Globus pallidus (tissue), 1 donor: ENCODE measurements around the gene BSND.

Experiments
- DNase-seq: peaks from one replicate; pipeline ENCODE4 v3.0.0-alpha.2; 2015; ENCODE audit warnings: low spot score

The BSND gene

DNA sequence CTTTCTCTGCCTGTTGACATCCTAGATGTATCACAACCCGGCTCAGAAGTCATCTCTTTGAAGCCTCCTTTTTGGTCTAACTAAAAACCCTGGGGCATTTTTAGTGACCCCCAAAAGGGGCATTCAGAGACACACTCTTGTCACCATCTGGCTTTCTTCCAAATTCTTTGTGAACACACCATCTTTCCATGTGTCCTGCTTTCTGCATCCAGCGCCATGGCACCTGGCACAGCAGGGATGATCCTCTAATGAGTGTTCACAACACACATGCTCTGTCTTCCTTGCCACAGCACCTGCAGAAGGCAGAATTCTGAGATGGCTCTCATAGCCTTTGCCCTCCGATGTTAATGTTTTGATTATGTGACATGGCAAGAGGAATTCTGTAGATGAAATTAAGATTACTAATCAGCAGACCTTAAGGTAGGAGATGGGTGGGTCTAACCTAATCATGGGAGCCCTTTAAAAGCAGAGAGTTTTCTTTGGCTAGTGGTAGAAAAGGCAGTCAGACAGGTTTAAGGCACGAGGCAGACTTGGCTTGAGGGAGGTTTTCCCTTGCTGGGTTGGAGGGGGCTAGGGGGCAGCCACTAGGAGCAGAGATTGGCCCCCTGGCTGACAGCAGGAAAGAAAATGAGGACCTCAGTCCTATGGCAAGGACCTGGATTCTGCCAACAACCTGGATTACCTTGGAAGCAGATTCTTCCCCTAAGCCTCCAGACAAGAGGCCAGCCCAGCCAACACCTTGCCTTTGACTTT lies 23.2 kb upstream of the BSND start:
- no peak for DNase-seq

DNA sequence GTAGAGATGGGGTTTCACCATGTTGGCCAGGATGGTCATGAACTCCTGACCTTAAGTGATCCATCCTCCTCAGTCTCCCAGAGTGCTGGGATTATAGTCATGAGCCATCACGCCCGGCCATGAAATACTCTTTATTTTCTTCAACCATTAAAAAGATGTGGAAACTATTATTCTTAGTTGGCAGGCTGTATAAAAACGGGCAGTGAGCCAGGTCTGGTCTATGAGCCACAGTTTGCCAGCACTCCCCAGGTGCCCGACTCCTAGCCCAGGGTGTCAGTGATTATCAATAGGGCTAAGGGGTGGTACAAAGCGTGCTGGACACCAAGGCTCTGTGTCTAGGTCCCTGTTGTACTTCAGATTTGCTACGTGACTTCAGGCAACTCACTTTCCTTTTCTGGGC lies 22.0 kb upstream of the BSND start:
- DNase-seq = no peak

DNA sequence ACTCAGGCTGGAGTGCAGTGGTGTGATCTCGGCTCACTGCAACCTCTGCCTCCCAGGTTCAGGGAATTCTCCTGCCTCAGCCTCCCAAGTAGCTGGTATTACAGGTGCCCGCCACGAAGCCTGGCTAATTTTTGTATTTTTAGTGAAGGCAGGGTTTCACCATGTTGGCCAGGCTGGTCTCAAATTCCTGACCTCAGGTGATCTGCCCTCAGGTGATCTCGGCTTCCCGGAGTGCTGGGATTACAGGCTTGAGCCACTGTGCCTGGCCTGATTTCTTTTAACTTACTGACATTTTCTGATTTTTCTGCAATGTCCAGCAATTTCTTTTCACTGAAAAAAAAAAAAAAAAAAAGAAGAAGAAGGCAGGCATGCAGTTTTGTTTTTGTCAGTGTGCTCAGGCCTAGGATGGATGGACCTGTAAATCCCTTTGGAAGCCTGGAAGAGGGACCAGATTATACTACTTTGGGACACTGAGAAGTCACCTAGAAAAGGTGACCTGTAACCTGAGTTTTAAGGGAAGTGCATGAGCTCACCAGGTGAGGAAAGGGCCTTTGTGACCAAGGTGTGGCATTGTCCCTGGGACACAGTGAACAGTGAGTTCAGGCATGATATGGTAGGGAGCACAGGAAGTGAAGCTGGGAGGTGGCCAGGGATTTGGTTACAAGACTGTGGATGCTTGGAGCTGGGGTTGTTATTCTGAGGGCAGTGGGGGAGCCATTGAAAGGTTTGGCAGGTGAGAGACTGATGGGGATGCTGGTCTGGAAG lies 21.0 kb upstream of the BSND start:
- no peak for DNase-seq

DNA sequence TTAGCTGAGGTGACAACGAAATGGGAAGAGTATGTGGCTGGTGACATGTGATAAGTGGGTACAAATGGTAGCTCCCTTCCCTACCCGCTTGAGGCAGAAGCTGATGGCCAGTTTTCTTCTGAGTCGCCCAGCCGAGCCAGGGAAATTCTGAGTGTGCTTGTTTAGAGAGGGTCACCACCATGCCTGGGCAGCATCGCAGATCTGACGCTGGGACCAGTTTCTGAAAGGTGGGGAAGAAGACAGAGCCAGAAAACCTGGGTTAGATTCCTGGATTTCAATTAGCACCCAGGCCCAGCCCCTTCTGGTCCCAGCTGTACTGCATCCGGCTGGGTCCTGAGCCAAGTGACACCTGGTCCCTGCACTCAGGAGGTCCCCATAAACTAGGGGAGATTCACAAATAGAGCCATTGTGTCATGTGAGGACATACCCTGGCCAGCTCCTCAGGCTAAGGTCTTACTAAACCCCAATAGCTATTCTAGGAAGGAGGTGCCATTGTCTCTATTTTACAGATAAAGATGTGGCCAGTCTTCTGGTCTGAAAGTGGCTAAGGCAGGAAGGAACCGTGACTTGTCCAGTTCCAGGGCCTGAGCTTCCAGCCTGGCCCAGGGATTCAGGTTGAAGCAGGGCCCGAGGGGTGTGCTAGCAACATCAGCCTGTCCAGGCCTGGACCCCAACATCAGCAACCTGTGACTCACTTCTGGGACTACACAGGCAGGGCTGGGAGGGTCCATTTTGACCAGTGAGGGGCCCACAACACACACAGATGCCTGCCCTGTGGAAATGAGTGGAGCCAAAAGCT lies 20.0 kb upstream of the BSND start:
- DNase-seq = no peak

DNA sequence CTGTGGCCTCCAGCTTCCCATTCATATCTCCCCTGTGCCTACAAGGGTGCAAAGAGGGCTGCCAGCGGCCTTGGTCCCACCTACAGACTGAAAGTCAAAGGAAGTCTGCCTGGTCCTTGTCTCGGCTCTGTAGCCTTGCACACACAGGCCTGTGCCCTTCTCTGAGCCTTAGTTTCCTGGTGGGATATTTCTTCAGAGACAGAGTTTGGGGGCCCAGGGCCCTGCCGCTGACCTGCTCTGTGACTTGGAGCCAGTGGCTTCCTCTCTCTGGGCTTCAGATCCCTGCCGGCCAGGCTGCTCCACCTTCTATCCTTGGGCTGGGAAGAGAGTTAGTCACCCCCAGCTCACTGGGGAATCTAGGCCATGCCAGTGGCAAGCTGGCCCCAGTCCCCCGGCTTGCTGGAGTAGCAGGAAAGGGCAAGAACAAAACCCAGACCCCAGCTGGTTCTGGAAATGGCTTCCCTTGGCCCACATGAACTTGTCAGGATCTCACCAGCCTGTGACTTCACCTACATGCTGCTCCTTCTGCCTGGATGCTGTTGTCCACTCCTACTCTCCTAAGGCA lies 19.3 kb upstream of the BSND start:
- DNase-seq = no peak

DNA sequence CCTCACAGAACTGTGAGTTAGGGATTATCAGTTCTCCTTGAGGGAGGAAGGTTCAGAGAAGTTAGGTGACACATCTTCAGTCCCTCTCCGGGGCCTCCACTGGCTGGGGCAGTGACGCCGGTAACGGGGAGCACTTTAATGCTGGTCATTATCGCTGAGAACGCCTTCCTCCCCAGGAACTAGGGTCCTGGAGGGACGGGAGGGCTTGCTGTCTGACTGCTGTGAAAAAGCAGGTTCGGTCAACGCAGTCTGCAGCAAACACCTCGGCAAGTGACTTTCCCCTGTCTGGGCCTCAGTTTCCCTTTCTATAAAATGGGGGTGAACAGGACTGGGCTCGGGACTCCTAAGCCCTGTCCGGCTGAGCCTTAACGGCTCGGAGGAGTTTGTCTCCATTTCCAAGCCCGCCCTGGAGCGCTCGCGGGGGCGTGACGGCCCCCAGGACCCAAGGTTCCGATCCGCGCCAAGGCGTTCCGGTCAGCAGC lies 18.6 kb upstream of the BSND start:
- DNase-seq = no peak

DNA sequence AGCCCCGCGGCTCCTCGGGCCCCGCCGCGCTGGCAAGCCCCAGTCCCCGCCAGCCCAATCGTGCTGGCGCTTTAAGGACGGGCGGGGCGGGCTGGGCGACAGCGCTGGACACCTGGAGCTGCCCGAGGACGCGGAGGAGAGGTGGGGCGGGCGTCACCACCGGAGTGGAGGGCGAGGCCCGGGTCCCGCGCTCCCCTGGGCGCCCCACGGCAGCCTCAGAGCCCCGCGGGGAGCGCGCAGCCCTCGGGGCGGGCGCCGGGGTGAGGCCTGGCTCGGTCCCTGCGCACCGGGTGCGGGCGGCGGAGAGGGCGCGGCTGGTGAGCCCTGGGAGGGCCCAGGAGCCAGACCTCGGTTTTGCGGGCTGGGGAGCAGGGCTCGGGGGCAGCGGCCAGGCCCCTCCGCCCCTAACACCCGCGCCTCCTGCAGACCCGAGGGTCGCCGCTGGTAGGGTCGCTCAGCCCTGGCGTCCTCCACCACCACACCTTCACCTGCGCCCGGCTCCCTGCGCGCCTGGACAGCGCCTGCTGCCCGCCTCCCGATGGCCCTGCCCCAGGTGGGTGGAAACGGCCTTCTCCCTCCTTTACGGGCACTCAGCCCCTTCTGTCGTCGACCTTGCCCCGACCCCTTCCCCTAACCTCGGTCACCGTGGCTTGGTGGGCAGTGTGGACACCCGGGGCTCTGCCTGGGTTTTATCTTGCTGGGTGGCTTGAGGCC lies 18.0 kb upstream of the BSND start, which contains the start of gene TMEM61:
TSS of gene TMEM61 (plus strand) at position 101 of the 714 bp plus-strand sequence. CDS start at position 539, 438 bp downstream.
- DNase-seq = no peak

DNA sequence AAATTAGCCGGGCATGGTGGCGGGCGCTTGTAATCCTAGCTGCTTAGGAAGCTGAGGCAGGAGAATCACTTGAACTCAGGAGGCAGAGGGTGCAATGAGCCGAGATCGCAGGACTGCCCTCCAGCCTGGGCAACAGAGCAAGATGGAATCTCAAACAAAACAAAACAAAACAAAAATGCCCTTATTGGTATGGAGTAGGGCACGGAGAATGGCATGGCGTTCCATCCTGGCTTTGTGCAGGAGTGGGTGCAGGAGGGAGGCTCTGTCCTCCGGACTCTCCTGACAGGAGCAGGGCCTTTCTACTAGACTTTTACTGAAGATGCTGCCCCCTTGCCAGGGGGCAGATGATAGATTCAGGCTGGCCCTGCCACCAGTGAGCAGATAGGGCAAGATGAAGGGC lies 17.3 kb upstream of the BSND start:
- no peak for DNase-seq

DNA sequence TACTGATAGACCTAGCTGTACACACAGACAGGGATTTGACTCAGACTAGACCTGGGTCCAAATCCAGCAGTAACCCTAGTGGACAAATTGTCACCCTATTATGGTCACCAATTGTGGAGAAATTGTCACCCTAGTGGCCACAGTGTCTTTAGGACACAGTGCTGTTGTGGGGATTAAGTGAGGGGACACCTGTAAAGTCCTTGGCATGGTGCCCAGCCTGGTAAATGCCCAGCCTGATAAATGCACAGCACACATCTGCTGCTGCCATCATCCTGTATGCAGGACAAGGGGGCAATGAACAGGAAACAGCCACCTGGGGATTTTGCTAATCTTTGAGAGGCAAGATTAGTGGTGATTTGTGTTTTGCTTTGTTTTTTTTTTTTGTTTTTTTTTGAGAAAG lies 16.0 kb upstream of the BSND start:
- no peak for DNase-seq

DNA sequence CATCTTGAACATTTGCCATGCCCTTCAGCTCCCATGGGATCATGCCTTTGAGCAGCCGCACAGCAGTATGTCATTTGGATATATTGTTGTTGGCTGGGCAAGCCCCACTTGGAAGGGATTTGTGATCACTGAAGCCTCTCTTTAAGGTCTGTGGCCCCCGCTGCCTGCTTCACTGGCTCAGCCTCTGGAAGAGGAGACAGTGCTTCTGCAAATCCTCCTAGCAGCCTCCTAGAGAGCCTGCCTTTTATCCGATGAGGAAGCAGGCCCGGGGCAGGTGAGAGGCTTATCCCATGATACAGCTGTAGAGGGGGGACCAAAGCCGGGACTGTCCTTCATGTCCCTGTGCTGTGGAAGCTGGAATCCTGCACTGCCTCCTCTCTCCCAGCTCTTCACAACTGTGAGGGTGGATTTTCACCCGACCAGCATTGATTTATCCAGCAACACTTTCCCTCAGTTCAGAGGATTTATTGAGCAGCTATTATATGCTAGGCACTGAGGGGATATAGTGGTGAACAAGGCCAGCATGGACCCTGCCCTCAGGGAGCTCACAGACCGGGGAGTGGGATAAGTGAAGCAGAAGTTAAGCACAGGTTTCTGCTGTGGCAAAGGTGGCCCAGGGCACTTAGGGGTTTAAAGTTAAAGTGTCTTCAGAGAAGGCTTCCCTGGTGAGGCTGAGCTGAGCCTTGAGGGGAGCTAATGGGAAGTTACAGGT lies 14.4 kb upstream of the BSND start:
- DNase-seq = no peak

DNA sequence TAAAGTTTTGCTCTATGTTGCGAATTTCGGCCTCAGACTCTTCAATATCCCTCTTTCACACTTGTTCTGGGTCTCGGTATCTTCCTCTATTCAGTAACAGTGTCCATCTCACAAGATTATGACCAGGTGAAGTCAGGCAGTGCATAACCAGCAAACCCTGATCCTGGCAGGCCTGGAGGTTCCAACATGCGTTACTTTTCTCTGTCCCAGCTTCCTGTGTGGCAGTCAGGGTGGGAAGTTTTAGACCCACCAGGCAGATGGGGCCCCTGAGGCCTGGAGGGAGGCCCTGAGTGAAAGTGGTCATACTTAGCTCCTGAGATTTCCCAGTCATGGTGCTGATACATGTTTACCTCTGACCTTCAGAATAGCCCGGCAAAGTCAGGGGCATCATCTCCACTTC lies 13.2 kb upstream of the BSND start:
- DNase-seq = no peak

DNA sequence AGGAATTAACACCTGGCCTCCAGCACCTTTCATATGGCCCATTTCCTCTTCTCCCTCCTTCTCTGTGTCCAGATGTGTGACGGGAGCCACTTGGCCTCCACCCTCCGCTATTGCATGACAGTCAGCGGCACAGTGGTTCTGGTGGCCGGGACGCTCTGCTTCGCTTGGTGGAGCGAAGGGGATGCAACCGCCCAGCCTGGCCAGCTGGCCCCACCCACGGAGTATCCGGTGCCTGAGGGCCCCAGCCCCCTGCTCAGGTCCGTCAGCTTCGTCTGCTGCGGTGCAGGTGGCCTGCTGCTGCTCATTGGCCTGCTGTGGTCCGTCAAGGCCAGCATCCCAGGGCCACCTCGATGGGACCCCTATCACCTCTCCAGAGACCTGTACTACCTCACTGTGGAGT lies 12.7 kb upstream of the BSND start:
- no peak for DNase-seq

DNA sequence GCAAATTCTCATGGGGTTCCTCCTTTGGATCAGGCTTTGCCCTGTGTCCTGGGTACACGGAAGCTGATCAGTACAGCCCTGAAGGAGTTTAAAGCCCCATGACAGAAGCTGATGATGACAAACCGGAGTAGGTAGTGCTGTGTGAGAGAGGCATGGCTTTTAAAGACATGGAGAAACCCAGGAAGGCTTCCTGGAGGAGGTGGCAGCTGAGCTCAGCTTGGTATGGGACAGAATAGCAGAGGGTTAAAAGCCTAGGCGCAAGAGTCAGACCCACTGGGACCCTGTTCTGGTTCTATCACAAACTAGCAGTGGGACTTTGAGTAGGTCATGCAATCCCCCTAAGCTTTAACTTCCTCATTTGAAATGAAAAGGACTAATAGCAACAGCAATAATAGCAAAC lies 12.2 kb upstream of the BSND start:
- no peak for DNase-seq

DNA sequence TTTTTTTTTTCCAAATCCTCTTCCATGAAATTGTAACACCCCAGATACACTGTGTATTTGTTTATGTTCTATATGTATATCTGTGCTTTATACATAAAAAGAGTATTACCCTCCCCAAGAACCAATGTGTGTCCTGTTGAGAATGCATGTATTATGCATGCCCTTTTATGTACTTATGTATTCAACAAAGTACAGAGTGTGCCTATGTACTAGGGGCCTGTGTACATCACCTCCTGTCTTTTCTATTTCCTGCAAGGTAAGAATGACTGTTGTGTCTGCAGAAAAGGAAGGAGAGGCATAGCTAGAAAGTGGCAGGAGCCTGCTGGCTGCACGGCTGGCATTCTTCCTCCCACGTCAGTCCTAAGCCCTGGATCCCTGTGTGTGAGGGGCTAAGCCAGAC lies 11.3 kb upstream of the BSND start:
- no peak for DNase-seq

DNA sequence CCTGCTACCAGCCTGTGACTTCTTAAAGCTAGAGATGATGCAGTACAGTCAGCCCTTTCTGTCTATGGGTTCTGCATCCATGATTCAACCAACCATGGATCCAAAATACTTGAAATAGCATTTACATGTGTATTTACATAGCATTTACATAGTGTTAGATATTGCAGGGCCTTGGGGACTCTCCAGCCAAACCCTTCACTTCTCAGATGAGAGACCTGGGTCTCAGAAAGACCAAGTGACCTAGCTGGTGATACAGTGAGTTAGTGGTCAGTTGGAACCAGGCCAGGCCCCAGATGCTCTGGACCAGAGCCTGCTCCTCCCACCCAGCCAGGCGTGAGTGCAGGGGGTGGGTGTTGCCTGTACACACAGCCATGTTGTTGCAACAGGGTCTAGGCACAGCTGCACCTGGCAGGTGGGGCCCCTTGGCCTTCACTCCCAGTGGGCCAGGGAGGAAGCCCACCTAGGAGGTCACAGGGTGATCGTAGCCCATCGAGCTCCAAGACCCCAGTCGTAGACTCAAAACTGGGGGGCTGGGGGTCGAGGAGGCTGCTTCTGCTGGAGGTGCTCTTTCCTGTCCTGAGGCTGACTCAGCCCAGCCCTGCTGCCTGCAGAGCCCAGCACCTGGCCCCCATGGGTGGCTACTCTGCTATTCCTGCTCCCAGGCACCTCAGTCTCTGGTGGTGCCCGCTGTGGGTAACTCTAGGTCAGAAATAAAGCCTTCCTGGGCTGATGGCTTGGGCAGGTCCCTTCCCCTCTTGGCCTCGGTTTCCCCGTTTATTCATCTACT lies 10.6 kb upstream of the BSND start:
- no peak for DNase-seq

DNA sequence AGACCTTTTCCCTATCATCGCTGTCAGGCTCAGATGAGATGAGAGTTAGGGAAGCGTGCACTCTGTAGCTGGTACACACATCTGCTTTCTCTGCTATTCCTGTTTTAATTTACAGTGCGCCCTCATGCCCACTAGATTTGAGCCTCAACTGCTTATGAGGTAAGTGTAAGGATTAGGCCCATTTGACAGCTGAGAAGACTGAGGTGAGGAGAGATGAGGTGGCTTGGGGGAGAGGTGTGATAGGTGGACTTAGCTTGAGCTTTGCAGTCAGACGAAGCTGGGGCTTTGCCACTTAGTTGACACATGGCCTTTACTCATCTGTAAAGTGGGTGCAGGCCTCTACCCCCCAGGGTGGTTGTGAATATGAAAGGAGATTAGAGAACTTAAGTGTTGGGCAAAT lies 9.8 kb upstream of the BSND start:
- no peak for DNase-seq

DNA sequence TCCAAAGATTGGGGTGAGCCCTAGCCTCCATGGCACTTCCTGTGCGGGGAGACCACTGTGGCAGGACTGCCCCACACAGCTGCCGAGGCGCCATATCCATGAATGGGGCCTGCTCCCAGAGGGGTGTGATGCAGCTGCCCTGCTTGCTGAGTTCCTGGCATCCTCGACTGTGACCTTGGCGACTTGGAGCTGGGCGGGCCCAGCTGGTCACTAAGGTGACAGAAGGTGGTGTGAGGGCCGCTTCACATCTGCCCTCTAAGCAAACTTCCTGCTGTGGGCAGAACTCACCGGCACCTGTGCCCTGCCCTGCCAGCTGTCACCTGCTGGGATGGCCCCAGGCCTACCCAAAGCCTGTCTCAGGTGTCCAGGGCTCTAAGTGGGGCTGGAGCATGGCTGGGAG lies 9.3 kb upstream of the BSND start:
- DNase-seq = no peak

DNA sequence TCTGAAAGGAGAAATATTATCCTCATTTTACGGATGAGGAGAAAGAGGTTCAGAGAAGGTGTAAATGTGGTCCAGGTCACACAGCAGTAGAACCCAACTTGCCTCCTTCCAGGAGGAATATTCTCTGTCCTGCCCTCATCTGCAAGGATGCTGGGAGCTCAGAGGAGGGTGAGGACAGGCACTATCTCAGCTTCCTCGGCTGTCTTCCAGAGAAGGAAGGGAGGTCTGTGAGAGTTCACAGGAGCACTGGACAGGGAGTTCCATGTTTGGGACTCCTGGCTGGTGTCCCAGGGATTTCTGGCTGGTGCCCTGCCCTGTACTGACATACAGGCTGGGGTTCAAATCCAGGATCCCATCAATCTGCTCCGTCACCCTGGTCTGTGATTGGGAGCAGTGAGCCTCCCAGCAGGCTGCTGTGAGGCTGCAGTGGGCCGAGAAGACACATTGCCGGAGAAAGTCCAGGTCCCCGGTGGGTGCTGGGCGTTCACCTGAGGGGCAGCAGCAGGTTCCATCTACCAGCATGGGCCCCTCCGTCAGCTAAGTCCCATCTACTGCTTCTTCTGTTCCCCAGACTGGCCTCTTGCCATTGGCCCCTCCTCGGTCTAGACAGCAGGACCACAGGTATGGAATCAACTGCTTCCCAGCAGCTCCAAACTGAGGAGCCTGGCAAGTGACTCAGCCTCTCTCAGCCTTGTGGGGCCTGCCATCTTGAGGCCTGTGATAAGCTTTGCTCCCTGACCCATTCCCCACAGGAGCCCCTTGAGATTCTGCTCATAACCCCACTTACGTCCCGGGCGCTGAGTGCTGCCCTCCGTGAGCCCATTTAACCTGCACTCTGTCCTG lies 8.5 kb upstream of the BSND start:
- DNase-seq = no peak

DNA sequence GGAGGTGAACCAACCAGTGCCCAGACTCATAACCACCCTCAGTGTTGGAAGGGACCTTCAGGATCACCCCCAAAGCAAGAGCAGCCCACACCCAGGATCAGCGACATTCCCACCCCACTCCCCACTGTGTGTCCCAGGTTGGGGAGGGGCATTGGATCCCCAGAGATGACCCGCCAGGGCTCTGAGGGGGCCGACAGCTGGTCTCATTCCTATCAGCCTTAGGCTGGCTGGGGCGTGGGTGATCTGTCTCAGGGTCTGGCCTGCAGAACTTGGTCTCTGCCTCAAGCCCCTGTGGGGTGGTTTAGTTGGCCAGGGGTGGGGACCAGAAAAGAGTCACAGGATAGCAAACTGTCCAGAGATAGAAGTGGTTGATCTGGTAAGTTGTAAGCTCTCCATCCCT lies 7.8 kb upstream of the BSND start:
- DNase-seq = no peak
